GM10266 (cell line): ENCODE measurements around the gene TMCO4.
A peak's percentile ranks its signal among the peaks of the same experiment; 100 is the strongest.

ENCODE experiments used
- DNase-seq: peaks from one replicate; pipeline ENCODE4 v3.0.0; 2012; ENCODE audit errors: extremely low spot score
- CTCF ChIP-seq: IDR thresholded peaks from 2 replicates; pipeline ENCODE4 v1.5.1; 2012; ENCODE audit warnings: mild to moderate bottlenecking, low read depth; ENCODE audit not compliant: control insufficient read depth, insufficient read depth; ENCODE audit errors: missing control alignments

The TMCO4 gene

GRCh38 chr1:19704247-19705113 lies 95.2 kb downstream of the TMCO4 start:
- peak; percentile 93 for TF ChIP-seq CTCF
- DNase-seq, result peak; percentile 73

- TF ChIP-seq CTCF, result no peak
- DNase-seq, result no peak
Observed at GRCh38 chr1:19703280-19703679, 96.4 kb downstream of the TMCO4 start.

- DNase-seq, result no peak
- TF ChIP-seq CTCF, result no peak
Observed at GRCh38 chr1:19700079-19700777, 99.5 kb downstream of the TMCO4 start.

GRCh38 chr1:19698181-19698580 lies 101.5 kb downstream of the TMCO4 start:
- DNase-seq, result no peak
- TF ChIP-seq CTCF, result no peak

GRCh38 chr1:19696820-19697219 lies 102.9 kb downstream of the TMCO4 start:
- DNase-seq, result no peak

GRCh38 chr1:19695772-19696171 lies 103.9 kb downstream of the TMCO4 start:
- TF ChIP-seq CTCF, result no peak
- DNase-seq, result no peak

More at GRCh38 chr1:19696820-19697219, 102.9 kb downstream of the TMCO4 start:
- TF ChIP-seq CTCF, result no peak

GRCh38 chr1:19694298-19694697 lies 105.4 kb downstream of the TMCO4 start:
- TF ChIP-seq CTCF, result no peak
- no peak for DNase-seq
